SK-MEL-5 (cell line): ENCODE measurements around the gene NFU1. TPM values are rescaled to one million over a fixed set of nuclear protein-coding genes. Genes with fewer than 3 reads are reported as not detected.

ENCODE experiments used
- DNase-seq: peaks from one replicate; pipeline ENCODE4 v3.0.0-alpha.2; 2016; ENCODE audit warnings: low read depth, low spot score
- in situ Hi-C: cut with HindIII; loops from 2 replicates; pipeline ENCODE4 v1.10.0; 2016; ENCODE audit warnings: low sequenced_read_pairs, high pct_unique_total_duplicates, low pct_unique_long_range_greater_than_20kb
- polyA plus RNA-seq, 2 experiments: library from polyadenylated mRNA; depleted of rRNA; stranded (reverse); fragments of >200 nt; gene quantifications; 2 replicates each; pipeline ENCODE4 v1.2.3, GENCODE V29; 2015
- total RNA-seq: library from RNA; depleted of rRNA; stranded (reverse); fragments of >200 nt; shearing (Covaris generic); gene quantifications from 2 replicates; pipeline ENCODE4 v1.2.3, GENCODE V29; 2014; rRNA removed

Gene NFU1
- total RNA-seq: 80.2 and 88.4 TPM in 2 replicates
- 35.7 and 48.5 TPM in 2 replicates for polyA plus RNA-seq (2015; cell fraction: cytosol; rRNA removed)
- polyA plus RNA-seq (2015; cell fraction: nucleus; rRNA removed): 3.9 and 9.6 TPM in 2 replicates

GRCh38 chr2:69436938-69437750, at the start of gene NFU1:
Gene NFU1 (minus strand): TSS chr2:69437435. CDS start chr2:69437422, 13 bp downstream.
- peak; percentile 96 for DNase-seq
- in situ Hi-C loops: no loop called here

- in situ Hi-C loops: no loop called here
Measured at GRCh38 chr2:69483696-69484095, 46.5 kb upstream of the NFU1 start.

GRCh38 chr2:69483024-69483423, 45.8 kb upstream of the NFU1 start:
- in situ Hi-C loops: no loop called here

More at GRCh38 chr2:69483696-69484095, 46.5 kb upstream of the NFU1 start:
- no peak for DNase-seq

GRCh38 chr2:69482471-69482870, 45.2 kb upstream of the NFU1 start:
- in situ Hi-C loops: no loop called here
- no peak for DNase-seq

More at GRCh38 chr2:69483024-69483423, 45.8 kb upstream of the NFU1 start:
- DNase-seq: peak; percentile 75

GRCh38 chr2:69481421-69481820, 44.2 kb upstream of the NFU1 start:
- no peak for DNase-seq
- in situ Hi-C loops: no loop called here

GRCh38 chr2:69477627-69478026, 40.4 kb upstream of the NFU1 start:
- no peak for DNase-seq
- in situ Hi-C loops: no loop called here

GRCh38 chr2:69474688-69475087, 37.5 kb upstream of the NFU1 start:
- in situ Hi-C loops: no loop called here
- no peak for DNase-seq

GRCh38 chr2:69471793-69472192, 34.6 kb upstream of the NFU1 start:
- DNase-seq: no peak
- in situ Hi-C loops: no loop called here

GRCh38 chr2:69470911-69471310, 33.7 kb upstream of the NFU1 start:
- DNase-seq: no peak
- in situ Hi-C loops: no loop called here

GRCh38 chr2:69469784-69470183, 32.5 kb upstream of the NFU1 start:
- no peak for DNase-seq
- in situ Hi-C loops: no loop called here

- in situ Hi-C loops: no loop called here
Measured at GRCh38 chr2:69469375-69469774, 32.1 kb upstream of the NFU1 start.

GRCh38 chr2:69466728-69467127, 29.5 kb upstream of the NFU1 start:
- in situ Hi-C loops: no loop called here
- no peak for DNase-seq

More at GRCh38 chr2:69469375-69469774, 32.1 kb upstream of the NFU1 start:
- no peak for DNase-seq

- in situ Hi-C loops: no loop called here
- DNase-seq: no peak
Measured at GRCh38 chr2:69465513-69466456, 28.6 kb upstream of the NFU1 start.

GRCh38 chr2:69464575-69464974, 27.3 kb upstream of the NFU1 start:
- in situ Hi-C loops: no loop called here

GRCh38 chr2:69462780-69463179, 25.5 kb upstream of the NFU1 start:
- no peak for DNase-seq
- in situ Hi-C loops: no loop called here

More at GRCh38 chr2:69464575-69464974, 27.3 kb upstream of the NFU1 start:
- DNase-seq: no peak

GRCh38 chr2:69461404-69461803, 24.2 kb upstream of the NFU1 start:
- in situ Hi-C loops: no loop called here
- DNase-seq: no peak

- in situ Hi-C loops: no loop called here
- DNase-seq: no peak
Measured at GRCh38 chr2:69459936-69460335, 22.7 kb upstream of the NFU1 start.

- no peak for DNase-seq
- in situ Hi-C loops: no loop called here
Measured at GRCh38 chr2:69456950-69457445, 19.8 kb upstream of the NFU1 start.
